Midbrain (tissue), 1 donor: ENCODE measurements around the gene MORF4L1.
"Not testable (repeated sequence)": the region's sequence is repeated elsewhere in the genome, so short reads cannot be mapped to it uniquely, and the experiment has no call there.

Source experiments
- DNase-seq: peaks from one replicate; lab custom pipeline; 2025; lab: John Stamatoyannopoulos, UW

MORF4L1 gene

GRCh38 chr15:78872155-78872971 is at the start of gene MORF4L1:
Gene MORF4L1 (plus strand): TSS chr15:78872890. CDS start chr15:78873018, 128 bp downstream.
- peak; percentile 93 for DNase-seq

- DNase-seq: peak; percentile 36
Measured at GRCh38 chr15:78828920-78829319, 43.8 kb upstream of the MORF4L1 start.

- DNase-seq: no peak
Measured at GRCh38 chr15:78830514-78831228, 42.0 kb upstream of the MORF4L1 start.

- DNase-seq: no peak
Measured at GRCh38 chr15:78831229-78832207, 41.2 kb upstream of the MORF4L1 start.

GRCh38 chr15:78836333-78836732 is 36.4 kb upstream of the MORF4L1 start:
- no peak for DNase-seq

- DNase-seq: no peak
Measured at GRCh38 chr15:78837131-78837530, 35.6 kb upstream of the MORF4L1 start.

GRCh38 chr15:78837543-78837942 is 35.1 kb upstream of the MORF4L1 start:
- DNase-seq: no peak

- DNase-seq: no peak
Measured at GRCh38 chr15:78838489-78838888, 34.2 kb upstream of the MORF4L1 start.

- not testable (repeated sequence) for DNase-seq
Measured at GRCh38 chr15:78839151-78839550, 33.5 kb upstream of the MORF4L1 start.

- DNase-seq: no peak
Measured at GRCh38 chr15:78840661-78841375, 31.9 kb upstream of the MORF4L1 start.

- DNase-seq: no peak
Measured at GRCh38 chr15:78841376-78841706, 31.3 kb upstream of the MORF4L1 start.

GRCh38 chr15:78841891-78842290 is 30.8 kb upstream of the MORF4L1 start:
- DNase-seq: no peak

- no peak for DNase-seq
Measured at GRCh38 chr15:78842519-78842918, 30.2 kb upstream of the MORF4L1 start.

- DNase-seq: not testable (repeated sequence)
Measured at GRCh38 chr15:78846906-78847305, 25.8 kb upstream of the MORF4L1 start.

- not testable (repeated sequence) for DNase-seq
Measured at GRCh38 chr15:78847387-78847906, 25.2 kb upstream of the MORF4L1 start.

GRCh38 chr15:78850352-78850751 is 22.3 kb upstream of the MORF4L1 start:
- no peak for DNase-seq

GRCh38 chr15:78850941-78851755 is 21.5 kb upstream of the MORF4L1 start:
- peak; percentile 32 for DNase-seq

- DNase-seq: no peak
Measured at GRCh38 chr15:78853500-78853899, 19.2 kb upstream of the MORF4L1 start.

- DNase-seq: no peak
Measured at GRCh38 chr15:78854833-78855372, 17.8 kb upstream of the MORF4L1 start.

GRCh38 chr15:78855746-78856145 is 16.9 kb upstream of the MORF4L1 start:
- no peak for DNase-seq
